Measurements from ENCODE around the gene ACVR1.

Gene ACVR1

GRCh38 chr2:157919181-157919580 is 43.1 kb upstream of the ACVR1 start:
- no peak overlapping the region for H3K4me3 ChIP-seq (replicated peaks in 1 of 2; ENCODE audit: low read depth in 2 of 2, low read length in 2 of 2)
- no peak for DNase-seq (ENCODE audit: low read depth in 2 of 2)
- TF ChIP-seq CTCF (IDR thresholded peaks at IDR 0.05; ENCODE audit: low read depth, low read length) = no peak

GRCh38 chr2:157918319-157918718 is 42.2 kb upstream of the ACVR1 start:
- no peak overlapping the region for H3K4me3 ChIP-seq (replicated peaks in 1 of 2; ENCODE audit: low read depth in 2 of 2, low read length in 2 of 2)
- DNase-seq (ENCODE audit: low read depth in 2 of 2) = no peak
- TF ChIP-seq CTCF (IDR thresholded peaks at IDR 0.05; ENCODE audit: low read depth, low read length) = no peak

GRCh38 chr2:157911750-157912149 is 35.6 kb upstream of the ACVR1 start:
- TF ChIP-seq CTCF (IDR thresholded peaks at IDR 0.05; ENCODE audit: low read depth, low read length) = no peak
- H3K4me3 ChIP-seq (replicated peaks in 1 of 2; ENCODE audit: low read depth in 2 of 2, low read length in 2 of 2) = no peak overlapping the region
- no peak for DNase-seq (ENCODE audit: low read depth in 2 of 2)

GRCh38 chr2:157911246-157911645 is 35.1 kb upstream of the ACVR1 start:
- DNase-seq (ENCODE audit: low read depth in 2 of 2) = no peak
- no peak for TF ChIP-seq CTCF (IDR thresholded peaks at IDR 0.05; ENCODE audit: low read depth, low read length)
- no peak overlapping the region for H3K4me3 ChIP-seq (replicated peaks in 1 of 2; ENCODE audit: low read depth in 2 of 2, low read length in 2 of 2)

GRCh38 chr2:157905092-157905491 is 29.0 kb upstream of the ACVR1 start:
- H3K4me3 ChIP-seq (replicated peaks in 1 of 2; ENCODE audit: low read depth in 2 of 2, low read length in 2 of 2) = no peak overlapping the region
- DNase-seq (ENCODE audit: low read depth in 2 of 2) = no peak
- no peak for TF ChIP-seq CTCF (IDR thresholded peaks at IDR 0.05; ENCODE audit: low read depth, low read length)

- DNase-seq (ENCODE audit: low read depth in 2 of 2) = no peak
- H3K4me3 ChIP-seq (replicated peaks in 1 of 2; ENCODE audit: low read depth in 2 of 2, low read length in 2 of 2) = no peak overlapping the region
- TF ChIP-seq CTCF (IDR thresholded peaks at IDR 0.05; ENCODE audit: low read depth, low read length) = no peak
Measured at GRCh38 chr2:157903626-157904025, 27.5 kb upstream of the ACVR1 start.

GRCh38 chr2:157903151-157903550 is 27.0 kb upstream of the ACVR1 start:
- DNase-seq (ENCODE audit: low read depth in 2 of 2) = peak in 1 of 2 donors; percentile 3
- no peak for TF ChIP-seq CTCF (IDR thresholded peaks at IDR 0.05; ENCODE audit: low read depth, low read length)
- H3K4me3 ChIP-seq (replicated peaks in 1 of 2; ENCODE audit: low read depth in 2 of 2, low read length in 2 of 2) = no peak overlapping the region
